GM18951 (cell line): ENCODE data around the gene ODAD3.
"Not testable (repeated sequence)": the region's sequence is repeated elsewhere in the genome, so short reads cannot be mapped to it uniquely, and the experiment has no call there.

Experiments used
- POLR2A ChIP-seq: IDR thresholded peaks from 4 replicates; pipeline ENCODE4 v1.6.1; 2011; ENCODE audit warnings: mild to moderate bottlenecking; ENCODE audit not compliant: insufficient read length, insufficient read depth; ENCODE audit errors: extremely low read depth
- in situ Hi-C: fragments of 300-500 bp; cut with MboI; formaldehyde crosslinking; loops from one replicate; pipeline ENCODE4 v1.12.0; 2022; ENCODE audit warnings: low sequenced_read_pairs, mixed read lengths, inconsistent platforms; ENCODE audit not compliant: unreplicated experiment

Gene ODAD3

DNA sequence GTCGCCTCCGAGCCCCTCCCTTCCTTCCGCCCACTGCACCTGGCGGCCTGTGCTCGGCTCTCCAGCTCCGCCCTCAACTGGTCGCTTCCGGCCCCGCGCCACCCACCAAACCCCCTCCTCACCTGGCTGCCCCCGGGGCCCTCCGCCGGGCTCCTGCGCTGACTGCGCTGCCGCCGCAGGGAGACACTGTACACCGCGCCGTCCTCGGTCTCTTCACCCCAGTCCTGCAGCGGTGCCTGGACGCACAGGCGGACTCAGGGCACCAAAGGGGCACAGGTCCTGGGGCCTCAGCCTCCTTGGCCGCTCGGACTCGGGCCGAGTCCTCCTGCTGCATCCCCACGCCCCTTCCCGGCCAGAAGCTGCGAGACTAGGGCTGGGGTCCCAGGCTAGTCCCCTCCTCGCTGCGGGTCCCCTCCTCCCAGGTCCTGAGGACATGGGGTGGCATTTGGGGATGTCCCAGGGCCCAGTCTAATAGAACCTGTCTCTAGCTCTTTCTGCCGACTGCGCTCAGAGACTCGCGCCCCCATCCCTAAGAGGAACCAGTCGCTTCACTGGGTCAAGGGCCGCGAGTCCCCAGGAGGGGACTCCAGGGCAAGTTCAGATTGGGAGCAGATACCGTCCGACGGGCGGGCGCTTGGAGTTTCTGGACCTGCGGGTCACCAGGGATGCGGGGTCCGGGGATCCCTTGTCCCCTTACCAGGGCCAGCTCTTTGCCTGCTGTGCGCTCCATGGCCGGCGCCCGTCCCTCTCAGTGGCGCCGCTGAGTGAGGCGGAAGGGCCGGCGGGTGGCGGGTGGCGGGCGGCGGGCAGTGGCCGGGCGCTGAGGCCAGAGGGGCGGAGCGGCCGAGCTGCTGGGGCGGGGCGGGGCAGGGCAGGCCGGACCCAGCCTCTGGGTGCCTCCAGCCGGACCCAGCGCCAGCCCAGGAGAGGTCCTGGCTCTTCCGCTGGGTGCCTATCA lies 16.1 kb downstream of the ODAD3 start, which contains the start of gene RGL3:
Gene RGL3 (minus strand): TSS at position 766 of the 958 bp plus-strand sequence. CDS start 36 bp downstream, at position 730.
- TF ChIP-seq POLR2A: no peak
- in situ Hi-C loops: no loop called here

DNA sequence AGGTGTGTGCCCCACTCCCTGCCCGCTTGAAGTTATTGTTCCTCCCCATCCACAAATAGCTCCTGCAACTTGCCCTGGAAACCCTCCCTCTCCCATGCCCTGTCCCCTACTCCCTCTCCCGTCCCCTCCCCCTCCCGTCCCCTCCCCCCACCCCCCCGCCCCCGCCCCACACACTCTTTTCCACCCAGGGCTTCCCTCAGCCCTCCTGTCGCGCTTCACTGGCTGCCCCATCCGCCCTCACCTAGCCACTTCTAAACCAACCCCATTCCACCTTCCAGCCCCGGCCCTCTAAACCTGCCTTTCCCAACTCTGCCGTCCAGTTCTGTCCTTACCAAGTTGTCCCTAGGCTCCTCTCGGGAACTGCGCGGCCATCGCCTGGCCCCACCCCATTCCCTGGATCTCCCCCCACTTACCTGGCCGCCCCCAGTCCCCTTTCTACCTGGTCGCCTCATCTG lies 16.8 kb downstream of the ODAD3 start:
- in situ Hi-C loops: no loop called here
- no peak for TF ChIP-seq POLR2A

DNA sequence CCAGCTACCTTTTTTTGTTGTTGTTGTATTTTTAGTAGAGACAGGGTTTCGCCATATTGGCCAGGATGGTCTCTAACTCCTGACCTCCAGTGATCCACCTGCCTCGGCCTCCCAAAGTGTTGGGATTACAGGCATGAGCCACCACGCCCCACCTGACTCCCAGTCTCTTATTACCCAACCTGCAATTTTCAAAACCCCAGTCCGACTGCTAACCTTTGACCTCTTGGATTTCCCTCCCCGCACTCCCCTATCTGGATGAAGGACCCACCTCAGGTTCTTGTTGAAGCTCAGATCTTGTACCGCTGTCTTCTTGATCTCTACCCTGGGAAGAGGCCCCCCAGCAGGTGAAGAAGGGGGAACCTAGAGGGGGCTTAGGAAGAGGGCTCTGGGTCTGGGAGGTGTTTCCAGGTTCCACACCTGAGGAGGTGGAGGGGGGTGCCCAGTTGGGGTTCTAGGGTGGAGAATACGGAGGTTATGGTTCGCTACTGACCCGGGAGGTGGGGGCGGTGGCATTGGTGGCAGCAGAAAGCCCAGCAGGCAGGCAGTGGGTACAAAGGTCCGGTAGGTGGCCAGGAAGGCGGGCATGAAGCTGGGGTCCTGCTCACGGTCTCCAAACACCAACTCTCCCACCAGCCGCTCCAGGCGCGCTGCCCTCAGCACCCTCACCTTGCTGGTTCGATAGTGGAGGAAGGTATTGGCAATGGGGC lies 18.4 kb downstream of the ODAD3 start:
- TF ChIP-seq POLR2A: no peak
- in situ Hi-C loops: no loop called here

DNA sequence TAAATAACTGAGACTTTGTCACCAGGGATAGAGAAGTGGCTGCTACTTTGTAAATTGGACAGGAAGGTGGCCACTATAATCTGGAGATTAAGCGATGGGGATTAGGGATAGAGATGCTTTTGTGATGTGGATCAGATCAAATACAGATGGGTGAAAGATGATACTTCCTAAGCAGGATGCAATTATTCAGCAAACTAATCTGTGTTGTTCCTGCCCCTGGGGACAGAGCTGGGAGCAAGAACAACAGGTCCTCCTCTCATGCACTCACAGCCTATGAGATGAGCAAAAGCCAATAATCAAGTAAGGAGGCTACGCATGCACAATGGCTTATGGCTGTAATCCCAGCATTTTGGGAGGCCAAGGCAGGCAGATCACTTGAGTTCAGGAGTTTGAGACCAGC lies 20.4 kb downstream of the ODAD3 start:
- TF ChIP-seq POLR2A: no peak
- in situ Hi-C loops: no loop called here

DNA sequence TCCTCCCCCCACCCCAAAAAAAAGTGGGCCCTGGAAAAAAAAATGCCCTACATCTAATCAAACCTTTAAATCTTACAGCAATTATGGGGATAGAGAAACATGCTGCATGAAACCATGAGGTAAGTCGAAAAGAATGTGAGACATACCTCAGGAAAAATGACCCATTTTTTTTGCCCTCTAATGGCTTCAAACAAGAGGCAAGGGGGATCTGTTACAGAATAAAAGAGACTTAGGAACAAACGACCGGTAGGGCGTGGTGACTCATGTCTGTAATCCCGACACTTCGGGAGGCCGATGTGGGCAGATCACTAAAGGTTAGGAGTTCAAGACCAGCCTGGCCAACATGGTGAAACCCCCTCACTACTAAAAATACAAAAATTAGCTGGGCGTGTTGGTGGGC lies 24.2 kb downstream of the ODAD3 start:
- TF ChIP-seq POLR2A: no peak
- in situ Hi-C loops: no loop called here

DNA sequence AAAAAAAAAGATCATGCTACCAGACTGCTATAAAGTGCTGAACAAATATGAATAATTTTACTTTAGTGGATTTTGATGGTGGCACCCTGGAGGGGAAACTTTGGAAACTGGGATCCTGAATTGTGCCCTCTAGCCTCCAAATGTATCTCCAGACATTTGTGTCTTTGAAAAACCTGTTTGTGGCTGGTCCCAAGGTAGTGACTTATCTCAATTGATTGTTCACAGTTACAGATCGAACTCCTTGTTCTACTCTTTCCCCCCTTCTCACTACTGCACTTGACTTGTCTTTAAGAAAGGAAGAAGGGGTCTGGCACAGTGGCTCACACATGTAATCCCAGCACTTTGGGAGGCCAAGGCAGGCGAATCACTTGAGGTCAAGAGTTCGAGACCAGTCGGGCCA lies 26.3 kb downstream of the ODAD3 start:
- in situ Hi-C loops: no loop called here
- no peak for TF ChIP-seq POLR2A

DNA sequence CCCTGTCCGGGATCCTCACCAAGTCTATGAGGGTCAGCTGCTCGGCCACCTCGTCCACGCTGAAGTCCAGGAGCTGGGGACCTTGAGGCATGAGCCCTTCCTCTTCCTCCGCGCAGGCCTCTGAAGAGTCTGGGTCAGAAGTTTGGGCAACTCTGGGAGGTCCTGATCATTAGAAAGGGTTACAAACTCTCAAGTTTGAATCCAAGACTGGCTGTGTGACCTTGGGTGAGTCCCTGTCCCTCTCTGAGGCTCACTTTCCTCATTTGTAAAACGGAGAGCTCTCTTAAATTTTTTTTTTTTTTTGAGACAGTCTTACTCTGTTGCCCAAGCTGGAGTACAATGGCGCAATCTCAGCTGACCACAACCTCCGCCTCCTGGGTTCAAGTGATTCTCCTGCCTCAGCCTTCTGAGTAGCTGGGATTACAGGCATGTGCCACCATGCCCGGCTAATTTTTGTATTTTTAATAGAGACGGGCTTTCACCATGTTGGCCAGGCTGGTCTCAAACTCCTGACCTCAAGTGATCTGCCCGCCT lies 28.2 kb downstream of the ODAD3 start:
- in situ Hi-C loops: not testable (repeated sequence)

DNA sequence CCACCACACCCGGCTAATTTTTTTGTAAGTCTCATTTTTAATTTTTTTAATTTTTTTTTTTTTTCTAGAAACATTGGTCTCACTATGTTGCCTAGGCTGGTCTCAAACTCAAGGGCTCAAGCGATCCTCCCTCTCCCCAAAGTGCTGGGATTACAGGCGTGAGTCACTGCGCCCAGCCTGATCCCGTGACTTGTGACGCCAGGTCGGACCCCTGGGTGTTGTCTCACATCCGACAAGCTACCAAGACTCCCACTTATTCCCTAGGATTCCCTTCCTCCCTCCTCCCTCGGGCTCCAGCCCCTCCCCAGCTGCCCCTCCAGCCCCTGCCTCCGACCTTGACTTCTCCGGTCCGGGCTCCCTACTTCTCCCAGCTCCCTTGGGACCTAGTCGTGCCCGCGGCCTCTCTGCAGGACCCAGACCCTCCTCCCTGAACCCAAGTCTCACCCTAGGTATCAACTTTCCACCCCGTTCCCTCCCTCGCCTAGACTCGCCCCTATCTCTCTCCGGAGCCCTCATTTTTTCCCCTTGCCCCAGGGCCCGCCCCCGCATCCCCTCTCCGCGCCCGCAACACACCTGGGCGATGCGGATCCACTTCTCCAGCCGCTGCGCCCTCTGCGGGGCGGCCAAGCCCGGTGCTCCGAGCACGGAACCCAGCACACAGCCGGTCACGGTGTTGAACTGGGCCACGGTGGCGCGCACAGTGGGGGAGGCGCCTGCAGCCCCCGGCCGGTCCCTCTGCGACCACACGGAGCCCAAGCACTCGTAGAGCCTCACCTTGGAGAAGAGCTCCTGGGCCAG lies 28.9 kb downstream of the ODAD3 start:
- in situ Hi-C loops: no loop called here
- no peak for TF ChIP-seq POLR2A

DNA sequence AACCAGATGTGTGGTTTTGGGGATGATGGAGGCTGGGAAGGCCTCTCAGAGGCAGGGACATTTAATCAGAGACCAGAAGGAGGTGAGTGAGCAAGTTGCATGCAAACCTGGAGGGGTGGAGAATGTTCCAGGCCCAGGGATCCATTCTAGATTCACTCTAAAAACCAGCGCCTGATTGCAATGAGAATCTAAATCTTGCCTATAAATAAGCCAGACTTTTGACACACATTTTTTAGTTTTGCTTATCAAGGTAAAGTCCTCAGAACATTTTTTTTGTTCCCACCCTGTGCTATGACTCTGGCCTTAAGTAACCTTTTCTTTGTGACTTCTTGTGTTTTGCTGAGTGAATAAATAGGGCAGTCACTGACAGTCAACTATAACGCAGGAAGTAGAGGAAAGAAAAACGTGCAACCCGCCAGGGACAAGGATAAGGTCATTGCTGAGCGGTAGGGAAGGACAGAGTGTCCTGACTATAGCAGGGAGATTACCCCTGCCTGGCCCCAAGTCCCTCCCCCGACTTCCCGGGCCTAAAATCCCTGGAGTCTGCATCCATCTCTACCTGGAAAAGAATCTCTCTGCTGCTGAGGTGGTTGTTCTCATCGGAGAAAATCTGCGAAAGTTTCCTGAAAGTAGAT lies 30.2 kb downstream of the ODAD3 start:
- in situ Hi-C loops: no loop called here
- TF ChIP-seq POLR2A: no peak

DNA sequence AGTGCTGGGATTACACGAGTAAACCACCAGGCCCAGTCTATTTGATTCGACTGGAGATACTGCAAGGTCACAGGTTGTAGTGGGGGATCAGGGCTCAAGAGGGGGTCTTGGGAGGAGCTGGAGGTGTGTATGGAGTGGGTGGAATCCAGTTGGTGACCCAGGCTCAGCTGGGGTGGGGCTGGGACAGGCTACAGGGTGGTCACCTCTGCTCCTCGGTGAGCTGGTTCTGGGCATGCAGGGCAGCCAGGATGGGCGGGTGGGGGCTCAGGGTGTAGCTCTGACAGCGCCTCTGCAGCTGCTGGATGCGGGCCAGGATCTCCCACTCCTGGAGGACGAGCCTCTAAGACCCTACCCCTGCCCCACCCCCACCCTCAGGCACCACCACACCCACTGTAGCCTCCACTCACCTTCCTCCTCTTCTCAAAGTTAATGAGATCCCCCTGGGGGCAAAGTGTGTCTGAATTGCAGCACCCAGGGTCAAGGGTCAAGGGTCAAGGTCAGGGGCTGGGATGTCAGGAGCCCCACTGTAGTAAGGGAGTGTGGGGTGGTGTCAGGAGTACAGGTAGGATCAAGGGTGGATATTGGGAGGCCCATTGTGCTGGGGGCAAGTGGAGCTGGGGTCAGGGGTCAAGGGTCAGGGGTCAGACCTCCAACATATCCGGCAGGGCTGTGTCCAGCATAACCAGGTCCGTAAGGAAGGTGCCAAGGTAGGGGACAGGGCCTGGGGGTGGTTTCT lies 32.9 kb downstream of the ODAD3 start:
- in situ Hi-C loops: no loop called here
- no peak for TF ChIP-seq POLR2A

DNA sequence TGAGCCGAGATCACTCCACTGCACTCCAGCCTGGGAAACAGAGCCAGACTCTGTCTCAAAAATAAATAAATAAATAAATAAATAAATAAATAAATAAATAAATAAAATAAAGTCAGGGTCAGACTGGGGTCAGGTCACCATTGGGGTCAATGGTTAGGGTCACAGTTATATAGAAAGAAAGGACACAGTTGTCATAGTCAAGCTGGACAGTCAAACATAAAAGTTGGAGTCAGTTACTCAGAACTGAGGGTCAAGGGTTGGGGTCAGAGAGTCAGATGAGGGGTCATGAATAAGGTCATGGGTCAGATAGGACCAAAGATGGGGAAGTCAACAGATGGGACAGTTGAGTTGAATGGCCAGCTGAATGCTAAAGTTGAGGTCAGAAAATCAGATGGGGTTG lies 34.1 kb downstream of the ODAD3 start:
- no peak for TF ChIP-seq POLR2A
- in situ Hi-C loops: no loop called here

DNA sequence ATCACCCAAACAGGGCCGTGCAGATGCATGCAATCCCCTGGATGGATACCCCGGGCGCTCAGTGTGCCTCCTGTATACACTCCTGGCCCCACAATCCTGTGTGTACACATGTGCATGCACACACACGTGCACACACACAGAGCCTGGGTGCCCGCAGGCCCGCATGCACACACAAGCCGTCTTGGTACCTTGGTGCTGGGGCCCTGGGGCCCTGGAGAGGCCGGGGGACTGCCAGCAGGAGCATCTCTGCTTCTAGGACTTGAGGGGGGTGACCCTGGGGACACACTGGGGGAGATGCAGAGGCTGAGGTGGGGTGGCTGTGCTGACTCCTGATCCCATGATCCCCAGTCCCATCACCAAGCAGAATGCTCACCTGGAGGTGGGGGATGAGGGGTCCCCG lies 35.3 kb downstream of the ODAD3 start:
- in situ Hi-C loops: no loop called here
- no peak for TF ChIP-seq POLR2A
